NCI-H1048 (cell line): Measurements from ENCODE around the gene GPR146.
"Not testable (repeated sequence)": the region's sequence is repeated elsewhere in the genome, so short reads cannot be mapped to it uniquely, and the experiment has no call there.

ENCODE experiments used
- DNase-seq: peaks from one replicate; lab custom pipeline; 2025; lab: John Stamatoyannopoulos, UW

GPR146 gene

GRCh38 chr7:1025743-1026581 lies 18.4 kb upstream of the GPR146 start:
- DNase-seq, result no peak

GRCh38 chr7:1026721-1027161 lies 17.6 kb upstream of the GPR146 start:
- no peak for DNase-seq

GRCh38 chr7:1027242-1028043 lies 16.9 kb upstream of the GPR146 start:
- DNase-seq, result no peak

GRCh38 chr7:1028044-1028770 lies 16.1 kb upstream of the GPR146 start:
- DNase-seq, result peak; percentile 68

GRCh38 chr7:1028775-1029636 lies 15.3 kb upstream of the GPR146 start:
- DNase-seq, result no peak

GRCh38 chr7:1029637-1030443 lies 14.5 kb upstream of the GPR146 start:
- no peak for DNase-seq

- no peak for DNase-seq
Measured at GRCh38 chr7:1030444-1031070, 13.8 kb upstream of the GPR146 start.

GRCh38 chr7:1031716-1032455 lies 12.5 kb upstream of the GPR146 start:
- DNase-seq, result no peak

- no peak for DNase-seq
Measured at GRCh38 chr7:1032536-1033181, 11.7 kb upstream of the GPR146 start.

GRCh38 chr7:1033546-1034145 lies 10.7 kb upstream of the GPR146 start:
- DNase-seq, result no peak

- not testable (repeated sequence) for DNase-seq
Measured at GRCh38 chr7:1034769-1035168, 9.6 kb upstream of the GPR146 start.

- not testable (repeated sequence) for DNase-seq
Measured at GRCh38 chr7:1036164-1036928, 8.0 kb upstream of the GPR146 start.

GRCh38 chr7:1040233-1040632 lies 4.1 kb upstream of the GPR146 start:
- DNase-seq, result not testable (repeated sequence)

- DNase-seq, result no peak
Measured at GRCh38 chr7:1040790-1041189, 3.6 kb upstream of the GPR146 start.

GRCh38 chr7:1041551-1042491 lies 2.5 kb upstream of the GPR146 start:
- no peak for DNase-seq

GRCh38 chr7:1042492-1042833 lies 1.9 kb upstream of the GPR146 start:
- no peak for DNase-seq
